ENCODE results near the gene HEPN1.

GRCh38 chr11:124896071-124896750 is 22.8 kb upstream of the HEPN1 start:
- TF ChIP-seq GABPA (IDR thresholded peaks at IDR 0.05; ENCODE audit: borderline replicate concordance, insufficient read depth, low read length), result no peak
- TF ChIP-seq, protein P1, sequence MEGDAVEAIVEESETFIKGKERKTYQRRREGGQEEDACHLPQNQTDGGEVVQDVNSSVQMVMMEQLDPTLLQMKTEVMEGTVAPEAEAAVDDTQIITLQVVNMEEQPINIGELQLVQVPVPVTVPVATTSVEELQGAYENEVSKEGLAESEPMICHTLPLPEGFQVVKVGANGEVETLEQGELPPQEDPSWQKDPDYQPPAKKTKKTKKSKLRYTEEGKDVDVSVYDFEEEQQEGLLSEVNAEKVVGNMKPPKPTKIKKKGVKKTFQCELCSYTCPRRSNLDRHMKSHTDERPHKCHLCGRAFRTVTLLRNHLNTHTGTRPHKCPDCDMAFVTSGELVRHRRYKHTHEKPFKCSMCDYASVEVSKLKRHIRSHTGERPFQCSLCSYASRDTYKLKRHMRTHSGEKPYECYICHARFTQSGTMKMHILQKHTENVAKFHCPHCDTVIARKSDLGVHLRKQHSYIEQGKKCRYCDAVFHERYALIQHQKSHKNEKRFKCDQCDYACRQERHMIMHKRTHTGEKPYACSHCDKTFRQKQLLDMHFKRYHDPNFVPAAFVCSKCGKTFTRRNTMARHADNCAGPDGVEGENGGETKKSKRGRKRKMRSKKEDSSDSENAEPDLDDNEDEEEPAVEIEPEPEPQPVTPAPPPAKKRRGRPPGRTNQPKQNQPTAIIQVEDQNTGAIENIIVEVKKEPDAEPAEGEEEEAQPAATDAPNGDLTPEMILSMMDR (IDR thresholded peaks at IDR 0.05; ENCODE audit: control extremely low read depth in 1 of 3, insufficient read depth in 1 of 3, low read depth in 1 of 3, low read length in 3 of 3), result no peak
- TF ChIP-seq TCF12 (IDR thresholded peaks at IDR 0.05; ENCODE audit: low read depth, low read length), result no peak
